Suprapubic skin (tissue), 3 donors: Measurements from ENCODE around the gene PCSK4.

Experiments used
- POLR2A ChIP-seq, 2 donors: fragments of 450-650 bp; IDR thresholded peaks; one replicate each; pipeline ENCODE4 v1.6.1; 2017; ENCODE audit warnings: antibody characterized with exemption in 2 of 2, mild to moderate bottlenecking in 2 of 2, moderate library complexity in 2 of 2
- TF ChIP-seq, protein P1 (sequence below), 2 donors: fragments of 200-600 bp in 1 of 2; fragments of 450-650 bp in 1 of 2; sonication (generic) in 1 of 2; IDR thresholded peaks; one replicate each; pipeline ENCODE4 v1.5.1; 2016 to 2019; ENCODE audit warnings: antibody characterized with exemption in 2 of 2, mild to moderate bottlenecking in 1 of 2, moderate library complexity in 1 of 2

DNA sequence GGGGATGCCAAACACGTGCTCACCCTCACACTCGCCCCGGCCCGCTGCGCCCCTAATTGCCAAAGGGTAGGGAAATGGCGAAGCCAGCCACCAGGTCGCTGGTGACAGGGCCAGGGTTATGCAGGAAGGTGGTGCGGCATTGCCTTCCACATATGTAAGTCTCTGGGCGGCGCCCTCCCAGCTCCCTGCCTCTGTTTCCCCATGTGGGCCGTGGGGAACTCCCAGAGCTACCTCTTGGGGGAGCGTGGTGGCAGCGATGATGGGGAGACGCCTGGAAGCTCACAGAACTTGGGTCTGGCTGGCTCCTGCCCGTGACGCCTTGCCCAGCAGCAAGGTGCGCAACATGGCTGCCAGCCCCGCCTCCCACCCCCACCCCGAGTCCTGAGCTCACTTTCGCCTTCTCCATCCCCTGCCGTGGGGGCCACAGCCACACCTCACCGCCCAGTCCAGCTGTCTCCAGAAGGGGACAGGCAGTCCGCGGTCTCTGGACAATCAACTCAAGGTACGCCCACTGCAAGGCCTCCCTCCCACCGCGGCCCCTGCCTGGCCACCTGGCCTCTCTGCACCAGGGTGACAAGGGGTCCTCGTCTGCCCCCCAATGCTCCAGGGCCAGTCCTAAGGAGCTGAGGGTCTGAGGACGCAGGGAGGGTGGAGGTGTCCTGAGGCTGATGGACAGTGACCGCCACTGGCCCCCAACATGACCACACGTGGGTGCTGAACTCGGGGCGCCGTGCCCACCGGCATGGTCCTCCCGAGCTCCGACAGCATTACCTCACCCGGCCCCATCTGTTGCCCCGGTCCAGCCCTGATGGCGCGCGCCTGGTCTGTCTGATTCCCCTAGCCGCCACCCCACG, 17.7 kb downstream of the PCSK4 start:
- TF ChIP-seq, protein P1, sequence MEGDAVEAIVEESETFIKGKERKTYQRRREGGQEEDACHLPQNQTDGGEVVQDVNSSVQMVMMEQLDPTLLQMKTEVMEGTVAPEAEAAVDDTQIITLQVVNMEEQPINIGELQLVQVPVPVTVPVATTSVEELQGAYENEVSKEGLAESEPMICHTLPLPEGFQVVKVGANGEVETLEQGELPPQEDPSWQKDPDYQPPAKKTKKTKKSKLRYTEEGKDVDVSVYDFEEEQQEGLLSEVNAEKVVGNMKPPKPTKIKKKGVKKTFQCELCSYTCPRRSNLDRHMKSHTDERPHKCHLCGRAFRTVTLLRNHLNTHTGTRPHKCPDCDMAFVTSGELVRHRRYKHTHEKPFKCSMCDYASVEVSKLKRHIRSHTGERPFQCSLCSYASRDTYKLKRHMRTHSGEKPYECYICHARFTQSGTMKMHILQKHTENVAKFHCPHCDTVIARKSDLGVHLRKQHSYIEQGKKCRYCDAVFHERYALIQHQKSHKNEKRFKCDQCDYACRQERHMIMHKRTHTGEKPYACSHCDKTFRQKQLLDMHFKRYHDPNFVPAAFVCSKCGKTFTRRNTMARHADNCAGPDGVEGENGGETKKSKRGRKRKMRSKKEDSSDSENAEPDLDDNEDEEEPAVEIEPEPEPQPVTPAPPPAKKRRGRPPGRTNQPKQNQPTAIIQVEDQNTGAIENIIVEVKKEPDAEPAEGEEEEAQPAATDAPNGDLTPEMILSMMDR (IDR thresholded peaks at IDR 0.05) = no peak
- TF ChIP-seq POLR2A (IDR thresholded peaks at IDR 0.05) = no peak
